ENCODE results near the gene CLDN2.
"Not testable (repeated sequence)": the region's sequence is repeated elsewhere in the genome, so short reads cannot be mapped to it uniquely, and the experiment has no call there.

Gene CLDN2

GRCh38 chrX:106963111-106963510 lies 42.9 kb downstream of the CLDN2 start:
- no peak for DNase-seq (ENCODE audit: low read depth)

GRCh38 chrX:106964290-106964689 lies 44.1 kb downstream of the CLDN2 start:
- no peak for DNase-seq (ENCODE audit: low read depth)

- not testable (repeated sequence) for DNase-seq (ENCODE audit: low read depth)
These were observed 46.3 kb downstream of the CLDN2 start for GRCh38 chrX:106966547-106966946.

- DNase-seq (ENCODE audit: low read depth), result no peak
These were observed 52.7 kb downstream of the CLDN2 start for GRCh38 chrX:106972896-106973295.

GRCh38 chrX:106973433-106974149 lies 53.4 kb downstream of the CLDN2 start:
- no peak for DNase-seq (ENCODE audit: low read depth)

GRCh38 chrX:106976416-106976815 lies 56.2 kb downstream of the CLDN2 start:
- DNase-seq (ENCODE audit: low read depth), result no peak
